ENCODE data around the gene PRICKLE2.

DNA sequence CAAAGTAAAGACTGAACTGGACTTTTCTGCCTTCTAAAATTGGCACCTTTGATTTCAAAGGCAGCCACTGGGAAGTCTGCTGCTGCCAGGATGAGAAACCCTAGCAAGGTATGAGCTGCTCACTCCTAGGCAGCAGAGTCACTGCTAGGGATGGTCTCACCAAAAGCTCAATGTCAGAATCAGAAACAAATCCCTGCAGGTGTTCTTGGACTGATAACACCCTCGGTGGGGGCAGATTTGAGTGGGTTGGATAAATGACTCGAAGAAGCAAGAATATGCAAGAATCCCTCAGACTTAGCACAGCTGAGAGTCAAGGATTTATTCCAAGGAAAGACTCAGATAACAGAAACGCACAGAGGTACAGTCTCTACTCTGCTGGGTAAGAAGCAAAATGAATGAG, 90.4 kb downstream of the PRICKLE2 start:
- TF ChIP-seq, protein P1, sequence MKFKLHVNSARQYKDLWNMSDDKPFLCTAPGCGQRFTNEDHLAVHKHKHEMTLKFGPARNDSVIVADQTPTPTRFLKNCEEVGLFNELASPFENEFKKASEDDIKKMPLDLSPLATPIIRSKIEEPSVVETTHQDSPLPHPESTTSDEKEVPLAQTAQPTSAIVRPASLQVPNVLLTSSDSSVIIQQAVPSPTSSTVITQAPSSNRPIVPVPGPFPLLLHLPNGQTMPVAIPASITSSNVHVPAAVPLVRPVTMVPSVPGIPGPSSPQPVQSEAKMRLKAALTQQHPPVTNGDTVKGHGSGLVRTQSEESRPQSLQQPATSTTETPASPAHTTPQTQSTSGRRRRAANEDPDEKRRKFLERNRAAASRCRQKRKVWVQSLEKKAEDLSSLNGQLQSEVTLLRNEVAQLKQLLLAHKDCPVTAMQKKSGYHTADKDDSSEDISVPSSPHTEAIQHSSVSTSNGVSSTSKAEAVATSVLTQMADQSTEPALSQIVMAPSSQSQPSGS (CRISPR knock-in tag; IDR thresholded peaks at IDR 0.05; ENCODE audit: borderline replicate concordance, low read depth): no peak
- TF ChIP-seq ZNF671 (CRISPR knock-in tag; IDR thresholded peaks at IDR 0.05) (no peak), CREB1 (CRISPR knock-in tag; IDR thresholded peaks at IDR 0.05) (no peak)
- TF ChIP-seq, protein P2, sequence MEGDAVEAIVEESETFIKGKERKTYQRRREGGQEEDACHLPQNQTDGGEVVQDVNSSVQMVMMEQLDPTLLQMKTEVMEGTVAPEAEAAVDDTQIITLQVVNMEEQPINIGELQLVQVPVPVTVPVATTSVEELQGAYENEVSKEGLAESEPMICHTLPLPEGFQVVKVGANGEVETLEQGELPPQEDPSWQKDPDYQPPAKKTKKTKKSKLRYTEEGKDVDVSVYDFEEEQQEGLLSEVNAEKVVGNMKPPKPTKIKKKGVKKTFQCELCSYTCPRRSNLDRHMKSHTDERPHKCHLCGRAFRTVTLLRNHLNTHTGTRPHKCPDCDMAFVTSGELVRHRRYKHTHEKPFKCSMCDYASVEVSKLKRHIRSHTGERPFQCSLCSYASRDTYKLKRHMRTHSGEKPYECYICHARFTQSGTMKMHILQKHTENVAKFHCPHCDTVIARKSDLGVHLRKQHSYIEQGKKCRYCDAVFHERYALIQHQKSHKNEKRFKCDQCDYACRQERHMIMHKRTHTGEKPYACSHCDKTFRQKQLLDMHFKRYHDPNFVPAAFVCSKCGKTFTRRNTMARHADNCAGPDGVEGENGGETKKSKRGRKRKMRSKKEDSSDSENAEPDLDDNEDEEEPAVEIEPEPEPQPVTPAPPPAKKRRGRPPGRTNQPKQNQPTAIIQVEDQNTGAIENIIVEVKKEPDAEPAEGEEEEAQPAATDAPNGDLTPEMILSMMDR (IDR thresholded peaks at IDR 0.05): no peak
